Stimulated activated CD8-positive, alpha-beta memory T cell treated with anti-CD3 and anti-CD28 coated beads, Interleukin-12 subunit alpha, Interleukin-12 subunit beta, amount 100 ng/mL, for 1 hour (primary cell): Measurements from ENCODE around the gene SLC35G2.
"Not testable (repeated sequence)": the region's sequence is repeated elsewhere in the genome, so short reads cannot be mapped to it uniquely, and the experiment has no call there.

Source experiments
- DNase-seq: peaks from one replicate; pipeline ENCODE4 v3.0.0-alpha.2; 2020; ENCODE audit warnings: low read depth

Gene SLC35G2

DNA sequence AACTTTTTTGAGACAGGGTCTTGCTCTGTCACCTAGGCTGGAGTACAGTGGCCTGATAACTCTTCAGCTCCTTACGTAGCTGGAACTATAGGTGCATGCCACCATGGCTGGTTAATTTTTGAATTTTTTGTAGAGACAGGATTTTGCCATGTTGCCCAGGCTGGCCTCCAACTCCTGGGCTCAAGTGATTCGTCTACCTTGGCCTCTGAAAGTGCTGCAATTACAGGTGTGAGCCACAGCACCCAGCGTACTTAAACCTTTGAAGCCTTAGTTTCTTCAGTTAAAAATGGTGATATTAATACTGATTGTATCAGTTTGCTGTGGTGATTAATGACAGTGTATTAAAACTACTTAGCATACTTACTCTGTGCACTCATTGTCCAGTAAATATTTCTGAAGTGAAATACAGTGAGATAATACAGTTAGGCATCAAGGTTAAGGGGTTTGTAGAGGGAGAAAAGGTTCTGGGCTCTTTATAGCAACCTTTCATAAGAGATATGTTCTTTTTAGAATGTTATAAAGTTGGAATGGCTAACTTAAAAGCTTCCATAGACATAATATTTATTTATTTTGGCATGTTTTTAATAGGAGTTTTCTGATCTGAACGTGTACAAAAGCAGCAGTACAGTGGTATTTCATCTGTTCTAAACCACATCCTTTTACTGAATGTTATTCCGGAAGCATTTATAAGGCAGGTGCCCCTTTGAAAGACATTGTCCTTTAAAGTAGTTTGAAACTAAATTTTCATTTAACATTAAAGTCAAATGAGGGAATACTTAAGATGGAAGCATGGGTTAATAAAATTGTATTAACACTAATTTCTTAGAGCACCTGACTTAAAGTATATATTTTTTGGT is 66.7 kb downstream of the SLC35G2 start:
- no peak for DNase-seq

DNA sequence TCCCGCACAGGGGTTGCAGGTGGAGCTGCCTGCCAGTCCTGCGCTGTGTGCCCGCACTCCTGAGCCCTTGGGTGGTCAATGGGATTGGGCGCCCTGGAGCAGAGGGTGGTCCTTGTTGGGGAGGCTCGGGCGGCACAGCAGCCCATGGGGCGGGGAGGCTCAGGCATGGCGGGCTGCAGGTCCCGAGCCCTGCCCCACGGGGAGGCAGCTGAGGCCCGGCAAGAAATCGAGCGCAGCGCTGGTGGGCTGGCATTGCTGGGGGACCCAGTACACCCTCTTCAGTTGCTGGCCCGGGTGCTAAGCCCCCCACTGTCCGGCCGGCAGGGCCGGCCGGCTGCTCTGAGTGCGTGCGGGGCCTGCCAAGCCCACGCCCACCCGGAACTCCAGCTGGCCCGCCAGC is 71.0 kb downstream of the SLC35G2 start:
- DNase-seq: no peak

- no peak for DNase-seq
Observed at GRCh38 chr3:136891934-136892855, 73.3 kb downstream of the SLC35G2 start.

- DNase-seq: no peak
Observed at GRCh38 chr3:136893848-136894443, 75.0 kb downstream of the SLC35G2 start.

- not testable (repeated sequence) for DNase-seq
Observed at GRCh38 chr3:136897171-136897570, 78.2 kb downstream of the SLC35G2 start.

DNA sequence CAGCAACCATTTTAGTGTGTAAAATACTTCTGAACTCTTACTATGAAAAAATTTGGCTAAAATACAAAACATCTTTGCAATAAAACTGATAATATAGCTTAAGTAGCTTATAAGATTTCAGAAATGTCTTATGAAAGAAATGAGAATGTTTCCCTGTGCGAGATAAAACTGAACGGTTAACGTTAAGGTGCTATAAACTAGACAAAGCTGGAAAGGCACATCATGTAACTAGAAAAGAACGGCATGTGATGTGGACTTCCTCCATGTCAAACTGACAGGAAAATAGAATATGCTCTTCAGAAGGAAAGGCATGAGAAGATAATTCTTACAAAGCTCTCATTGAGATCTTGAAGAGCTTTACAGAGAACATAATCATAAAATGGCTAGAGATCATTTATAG is 79.6 kb downstream of the SLC35G2 start:
- DNase-seq: no peak

GRCh38 chr3:136898954-136899353 is 80.0 kb downstream of the SLC35G2 start:
- DNase-seq: no peak

DNA sequence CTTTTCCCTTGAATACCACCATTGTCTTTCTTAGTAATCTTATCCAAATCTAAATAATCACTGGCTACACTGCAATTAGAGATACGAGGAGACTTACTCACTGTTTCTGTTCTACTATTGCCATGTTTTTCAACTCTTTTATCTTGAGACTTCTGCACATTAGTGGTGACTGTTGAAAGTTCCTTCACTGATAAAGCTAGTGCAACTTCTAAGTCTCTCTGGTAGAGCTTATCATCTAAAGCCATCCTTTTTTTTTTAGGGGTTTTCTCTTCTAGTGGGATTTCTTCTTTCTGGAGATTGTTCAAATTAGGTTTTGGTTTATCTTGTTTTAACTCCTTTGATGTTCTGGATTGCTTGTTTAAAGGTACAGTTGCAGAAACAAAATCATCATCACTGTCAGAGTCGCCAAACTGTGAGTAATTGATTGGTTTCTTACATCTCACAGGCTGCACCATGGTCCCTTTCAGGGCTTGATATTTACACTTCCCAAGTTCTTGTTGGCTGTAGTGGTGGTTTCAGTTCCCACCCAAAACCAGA is 80.8 kb downstream of the SLC35G2 start:
- DNase-seq: no peak

DNA sequence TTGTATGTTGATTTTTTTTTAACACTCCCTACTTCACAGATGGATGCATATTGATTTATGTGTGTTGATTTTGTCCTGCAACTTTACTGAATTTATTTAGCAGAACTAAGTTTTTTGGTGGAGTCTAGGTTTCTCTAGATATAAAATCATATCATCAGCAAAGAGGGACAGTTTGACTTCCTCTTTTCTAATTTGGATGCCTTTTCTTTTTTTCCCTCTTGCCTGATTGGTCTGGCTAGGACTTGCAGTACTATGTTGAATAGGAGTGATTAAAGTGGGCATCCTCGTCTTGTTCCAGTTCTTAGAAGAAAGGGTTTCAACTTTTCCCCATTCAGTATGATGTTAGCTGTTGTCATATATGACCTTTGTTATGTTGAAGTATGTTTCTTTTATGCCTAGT is 81.8 kb downstream of the SLC35G2 start:
- not testable (repeated sequence) for DNase-seq

GRCh38 chr3:136901391-136901790 is 82.5 kb downstream of the SLC35G2 start:
- no peak for DNase-seq

DNA sequence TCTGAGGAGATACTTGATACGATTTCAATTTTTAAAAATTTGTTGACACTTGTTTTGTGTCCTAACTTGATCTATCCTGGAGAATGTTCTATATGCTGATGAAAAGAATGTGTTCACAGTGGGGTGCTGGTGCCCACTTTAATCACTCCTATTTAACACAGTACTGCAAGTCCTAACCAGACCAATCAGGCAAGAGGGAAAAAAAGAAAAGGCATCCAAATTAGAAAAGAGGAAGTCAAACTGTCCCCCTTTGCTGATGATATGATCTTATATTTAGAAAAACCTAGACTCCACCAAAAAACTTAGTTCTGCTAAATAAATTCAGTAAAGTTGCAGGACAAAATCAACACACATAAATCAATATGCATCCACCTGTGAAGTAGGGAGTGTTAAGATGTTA is 83.6 kb downstream of the SLC35G2 start:
- not testable (repeated sequence) for DNase-seq

DNA sequence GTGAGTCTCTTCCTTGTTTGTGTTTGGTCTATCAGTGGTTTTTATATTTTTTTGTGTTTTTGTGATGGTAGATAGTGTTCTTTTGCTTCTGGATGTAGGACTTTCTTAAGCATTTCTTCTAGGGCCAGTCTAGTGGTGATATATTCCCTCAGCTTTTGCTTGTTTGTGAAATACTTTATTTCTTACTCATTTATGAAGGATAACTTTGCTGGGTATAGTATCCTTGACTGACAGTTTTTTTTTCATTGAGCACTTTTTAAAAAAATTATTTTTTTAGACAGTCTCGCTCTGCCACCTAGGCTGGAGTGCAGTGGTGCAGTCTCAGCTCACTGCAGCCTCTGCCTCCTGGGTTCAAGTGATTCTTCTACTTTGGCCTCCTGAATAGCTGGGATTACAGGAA is 85.0 kb downstream of the SLC35G2 start:
- DNase-seq: no peak

- DNase-seq: no peak
Observed at GRCh38 chr3:136904746-136905145, 85.8 kb downstream of the SLC35G2 start.
